Naive thymus-derived CD4-positive, alpha-beta T cell (primary cell): ENCODE measurements around the gene SHISA7. TPM values are rescaled to one million over a fixed set of nuclear protein-coding genes. Genes with fewer than 3 reads are reported as not detected.

Source experiments
- ATAC-seq: fragments of 150-1000 bp; cut with Tn5 transposase; 2 replicates; pipeline ENCODE4 v1.10.0; 2021; ENCODE audit warnings: mild to moderate bottlenecking, moderate library complexity
- CTCF ChIA-PET: fragments of 350-600 bp; sonication (Branson Sonifier 250); formaldehyde crosslinking; loops from one replicate; lab custom pipeline; 2021; ENCODE audit warnings: antibody characterized with exemption; lab: Charles Lee
- POLR2A ChIA-PET: fragments of 350-600 bp; sonication (Branson Sonifier 250); formaldehyde crosslinking; loops from one replicate; lab custom pipeline; 2021; ENCODE audit warnings: antibody characterized with exemption, inconsistent platforms; lab: Charles Lee
- DNase-seq, 9 donors: peaks; one replicate each; pipeline versions ENCODE4 v3.0.0 to v3.0.0-alpha.2; 2020 to 2022; ENCODE audit warnings: mixed read lengths in 1 of 9
- H3K27ac ChIP-seq: one replicate; pipeline ENCODE4 v1.7.0; 2013; ENCODE audit warnings: mild to moderate bottlenecking, low read depth, low read length, moderate library complexity
- H3K27me3 ChIP-seq, 2 donors: one replicate each; pipeline ENCODE4 v1.7.0; 2013; ENCODE audit warnings: low read length in 2 of 2, mild to moderate bottlenecking in 2 of 2, moderate library complexity in 2 of 2; ENCODE audit not compliant: control insufficient read depth in 2 of 2, insufficient read depth in 2 of 2
- H3K36me3 ChIP-seq, 3 experiments: 1 replicate in 2 of 3; 2 replicates in 1 of 3; pipeline ENCODE4 v1.7.0; 2013; ENCODE audit warnings: low read length in 3 of 3, mild to moderate bottlenecking in 3 of 3, moderate library complexity in 1 of 3; ENCODE audit not compliant: insufficient read depth in 3 of 3, control insufficient read depth in 2 of 3
- H3K4me1 ChIP-seq, 2 donors: one replicate each; pipeline ENCODE4 v1.7.0; 2013; ENCODE audit warnings: low read length in 2 of 2, mild to moderate bottlenecking in 2 of 2, moderate library complexity in 1 of 2; ENCODE audit not compliant: control insufficient read depth in 2 of 2, insufficient read depth in 2 of 2
- H3K4me3 ChIP-seq: 2 replicates; pipeline ENCODE4 v1.7.0; 2013; ENCODE audit warnings: mild to moderate bottlenecking, low read length
- H3K9me3 ChIP-seq, 3 experiments: 1 replicate in 2 of 3; 2 replicates in 1 of 3; pipeline ENCODE4 v1.7.0; 2013; ENCODE audit warnings: low read length in 3 of 3; ENCODE audit not compliant: control insufficient read depth in 2 of 3
- H3K27ac Mint-ChIP-seq, 9 donors: one replicate each; pipeline ENCODE4 v1.8.0; 2020 to 2022; ENCODE audit warnings: mixed read lengths in 9 of 9, mild to moderate bottlenecking in 8 of 9, moderate library complexity in 5 of 9, inconsistent platforms in 2 of 9
- H3K27me3 Mint-ChIP-seq, 5 donors: one replicate each; pipeline ENCODE4 v1.8.0; 2021 to 2022; ENCODE audit warnings: mixed read lengths in 5 of 5, mild to moderate bottlenecking in 1 of 5
- H3K36me3 Mint-ChIP-seq, 5 donors: one replicate each; pipeline ENCODE4 v1.8.0; 2020 to 2022; ENCODE audit warnings: mixed read lengths in 5 of 5, mild to moderate bottlenecking in 3 of 5, inconsistent platforms in 1 of 5
- H3K4me1 Mint-ChIP-seq, 7 donors: one replicate each; pipeline ENCODE4 v1.8.0; 2020 to 2022; ENCODE audit warnings: mixed read lengths in 7 of 7, mild to moderate bottlenecking in 3 of 7, inconsistent platforms in 1 of 7
- H3K4me3 Mint-ChIP-seq, 10 donors: one replicate each; pipeline ENCODE4 v1.8.0; 2020 to 2022; ENCODE audit warnings: mild to moderate bottlenecking in 10 of 10, mixed read lengths in 10 of 10, moderate library complexity in 6 of 10, inconsistent platforms in 2 of 10
- H3K9me3 Mint-ChIP-seq, 11 donors: one replicate each; pipeline ENCODE4 v1.8.0; 2020 to 2022; ENCODE audit warnings: mixed read lengths in 11 of 11, mild to moderate bottlenecking in 4 of 11, inconsistent platforms in 1 of 11, moderate library complexity in 1 of 11
- intact Hi-C, 2 donors: fragments of 100-400 bp; cut with micrococcal nuclease; formaldehyde crosslinking; loops; one replicate each; pipeline ENCODE4 v1.15.1; 2023
- polyA plus RNA-seq, 2 donors: library from polyadenylated mRNA; unstranded; fragments of 300-500 nt; fragmentation: Illumina TruSeq; gene quantifications; one replicate each; pipeline ENCODE4 v1.2.3, GENCODE V29; 2021
- total RNA-seq, 6 experiments: library from RNA in 5 of 6; stranded (reverse) in 5 of 6; gene quantifications; 1 replicate in 5 of 6; 2 replicates in 1 of 6; pipeline ENCODE4 v1.2.3 and lab custom pipeline; 2021 to 2026

SHISA7 gene
- total and polyA plus RNA-seq, 7 experiments from 2014 or later, result not detected

GRCh38 chr19:55481148-55481793 lies 38.2 kb upstream of the SHISA7 start:
- H3K36me3 ChIP-seq, result peaks cover 0 to 21% (median 0%) of the 10 kb centered on the region in 3 experiments
- no peaks in the 10 kb centered on the region for H3K27me3 ChIP-seq
- Mint-ChIP-seq H3K9me3 (peaks cover 0 to 2% (median 0%) of the 10 kb centered on the region in 11 donors), H3K4me3 (no peak overlapping the region), H3K36me3 (peaks cover 0 to 8% (median 1%) of the 10 kb centered on the region in 5 donors), H3K27me3 (no peaks in the 10 kb centered on the region), H3K27ac (no peak overlapping the region), H3K4me1 (peaks cover 20 to 50% (median 32%) of the 10 kb centered on the region in 7 donors)
- no peak overlapping the region for H3K27ac ChIP-seq
- ATAC-seq, result no peak
- ChIA-PET POLR2A (no interaction called here), CTCF (no interaction called here)
- no peak for DNase-seq
- H3K4me1 ChIP-seq, result peaks cover 20 to 23% of the 10 kb centered on the region in 2 donors
- intact Hi-C loops, result no loop called here
- H3K4me3 ChIP-seq, result no peak overlapping the region
- H3K9me3 ChIP-seq, result no peaks in the 10 kb centered on the region

- Histone ChIP-seq H3K27ac (no peak overlapping the region), H3K27me3 (no peaks in the 10 kb centered on the region), H3K9me3 (no peaks in the 10 kb centered on the region), H3K4me1 (peaks cover 25 to 28% of the 10 kb centered on the region in 2 donors), H3K4me3 (no peak overlapping the region), H3K36me3 (peaks cover 0 to 21% (median 0%) of the 10 kb centered on the region in 3 experiments)
- ATAC-seq (no peak), DNase-seq (no peak)
- ChIA-PET CTCF (interaction anchor here (0.8 to 1.3 kb wide), 3 partner anchors 12 to 160 kb away, joined by 3 to 4 read pairs (median 3); no protein-coding TSS in a partner anchor), POLR2A (interaction anchor here (0.5 to 0.6 kb wide), 2 partner anchors 145 to 264 kb away, joined by 3 read pairs; no protein-coding TSS in a partner anchor)
- H3K27ac Mint-ChIP-seq, result peak overlapping the region in 6 of 9 donors; percentile 23 to 55 (median 29)
- intact Hi-C loops, result loop anchor here (5.0 kb wide), 2 partner anchors 472 to 1017 kb away; partner anchors contain the start of gene LENG9 (in 1 of the 2)
- H3K36me3 Mint-ChIP-seq, result peaks cover 0 to 8% (median 0%) of the 10 kb centered on the region in 5 donors
- H3K4me3 Mint-ChIP-seq, result peak overlapping the region in 9 of 10 donors; percentile 3 to 68 (median 43)
- no peaks in the 10 kb centered on the region for H3K27me3 Mint-ChIP-seq
- H3K9me3 Mint-ChIP-seq, result peaks cover 0 to 2% (median 0%) of the 10 kb centered on the region in 11 donors
- H3K4me1 Mint-ChIP-seq, result peaks cover 15 to 45% (median 29%) of the 10 kb centered on the region in 7 donors
Observed at GRCh38 chr19:55479451-55480230, 36.5 kb upstream of the SHISA7 start.

GRCh38 chr19:55479045-55479444 lies 35.9 kb upstream of the SHISA7 start:
- peaks cover 0 to 21% (median 0%) of the 10 kb centered on the region in 3 experiments for H3K36me3 ChIP-seq
- no peaks in the 10 kb centered on the region for H3K9me3 ChIP-seq
- no peak overlapping the region for H3K27ac ChIP-seq
- H3K36me3 Mint-ChIP-seq, result peaks cover 0 to 8% (median 0%) of the 10 kb centered on the region in 5 donors
- H3K4me1 ChIP-seq, result peaks cover 19 to 22% of the 10 kb centered on the region in 2 donors
- H3K27ac Mint-ChIP-seq, result peak overlapping the region in 5 of 9 donors; percentile 9 to 64 (median 32)
- H3K27me3 ChIP-seq, result no peaks in the 10 kb centered on the region
- peaks cover 0 to 2% (median 0%) of the 10 kb centered on the region in 11 donors for H3K9me3 Mint-ChIP-seq
- ATAC-seq (no peak), DNase-seq (no peak)
- intact Hi-C loops, result loop anchor here (5.0 kb wide), 2 partner anchors 472 to 1017 kb away; partner anchors contain the start of gene LENG9 (in 1 of the 2)
- POLR2A ChIA-PET, result interaction anchor here (0.5 to 1.2 kb wide), 3 partner anchors 146 to 264 kb away, joined by 3 read pairs; no protein-coding TSS in a partner anchor
- no peaks in the 10 kb centered on the region for H3K27me3 Mint-ChIP-seq
- peak overlapping the region; percentile 25 to 93 (median 65) for H3K4me3 Mint-ChIP-seq
- peaks cover 15 to 41% (median 29%) of the 10 kb centered on the region in 7 donors for H3K4me1 Mint-ChIP-seq
- CTCF ChIA-PET, result interaction anchor here (1.0 to 1.3 kb wide), 2 partner anchors 11 to 161 kb away, joined by 3 read pairs; no protein-coding TSS in a partner anchor
- no peak overlapping the region for H3K4me3 ChIP-seq

- peaks cover 0 to 2% (median 0%) of the 10 kb centered on the region in 11 donors for H3K9me3 Mint-ChIP-seq
- H3K4me1 Mint-ChIP-seq, result peaks cover 15 to 41% (median 29%) of the 10 kb centered on the region in 7 donors
Observed at GRCh38 chr19:55478364-55478763, 35.3 kb upstream of the SHISA7 start.

GRCh38 chr19:55477905-55478304 lies 34.8 kb upstream of the SHISA7 start:
- intact Hi-C loops, result loop anchor here (2.0 to 5.0 kb wide), 6 partner anchors 147 to 1029 kb away; partner anchors contain the start of genes HSPBP1 (in 1 of the 2), LENG8 (in 1 of the 2), LENG9 (in 1 of the 2) and ZNF784 (in 1 of the 2)

More at GRCh38 chr19:55478364-55478763, 35.3 kb upstream of the SHISA7 start:
- CTCF ChIA-PET, result interaction anchor here (1.3 kb wide), 1 partner anchor 10 kb away, joined by 3 read pairs; no protein-coding TSS in a partner anchor
- ATAC-seq (no peak), DNase-seq (no peak)
- Histone ChIP-seq H3K4me1 (peaks cover 14 to 15% of the 10 kb centered on the region in 2 donors), H3K27me3 (no peaks in the 10 kb centered on the region), H3K9me3 (no peaks in the 10 kb centered on the region), H3K27ac (no peak overlapping the region), H3K36me3 (peaks cover 0 to 16% (median 0%) of the 10 kb centered on the region in 3 experiments), H3K4me3 (no peak overlapping the region)
- H3K4me3 Mint-ChIP-seq, result peak overlapping the region; percentile 32 to 93 (median 70)
- peaks cover 0 to 8% (median 0%) of the 10 kb centered on the region in 5 donors for H3K36me3 Mint-ChIP-seq
- peak overlapping the region in 3 of 9 donors; percentile 64 to 77 (median 74) for H3K27ac Mint-ChIP-seq
- intact Hi-C loops, result loop anchor here (5.0 kb wide), 2 partner anchors 471 to 1016 kb away; partner anchors contain the start of gene LENG9 (in 1 of the 2)
- H3K27me3 Mint-ChIP-seq, result no peaks in the 10 kb centered on the region
- POLR2A ChIA-PET, result interaction anchor here (1.2 kb wide), 1 partner anchor 153 kb away, joined by 3 read pairs; no protein-coding TSS in a partner anchor

More at GRCh38 chr19:55477905-55478304, 34.8 kb upstream of the SHISA7 start:
- no peak overlapping the region for H3K4me3 ChIP-seq
- Mint-ChIP-seq H3K36me3 (peaks cover 0 to 8% (median 0%) of the 10 kb centered on the region in 5 donors), H3K27me3 (no peaks in the 10 kb centered on the region), H3K9me3 (peaks cover 0 to 2% (median 0%) of the 10 kb centered on the region in 11 donors), H3K27ac (peak overlapping the region in 4 of 9 donors; percentile 13 to 77 (median 46)), H3K4me3 (peak overlapping the region; percentile 32 to 93 (median 70)), H3K4me1 (peaks cover 15 to 41% (median 29%) of the 10 kb centered on the region in 7 donors)
- peaks cover 14 to 15% of the 10 kb centered on the region in 2 donors for H3K4me1 ChIP-seq
- POLR2A ChIA-PET, result interaction anchor here (1.2 to 2.8 kb wide), 10 partner anchors 9 to 223 kb away, joined by 3 to 15 read pairs (median 10); partner anchors contain the start of genes FIZ1, KMT5C, UBE2S and ZNF524
- ATAC-seq, result no peak
- no peak overlapping the region for H3K27ac ChIP-seq
- no peaks in the 10 kb centered on the region for H3K27me3 ChIP-seq
- DNase-seq, result no peak
- no peaks in the 10 kb centered on the region for H3K9me3 ChIP-seq
- peaks cover 0 to 12% (median 0%) of the 10 kb centered on the region in 3 experiments for H3K36me3 ChIP-seq
- CTCF ChIA-PET, result interaction anchor here (0.9 kb wide), 1 partner anchor 11 kb away, joined by 3 read pairs; no protein-coding TSS in a partner anchor
